ENCODE results near the gene SENP1.

Gene SENP1

GRCh38 chr12:48063530-48063929 lies 42.3 kb downstream of the SENP1 start:
- no peak for DNase-seq

GRCh38 chr12:48061938-48062719 lies 43.8 kb downstream of the SENP1 start:
- DNase-seq, result no peak

DNA sequence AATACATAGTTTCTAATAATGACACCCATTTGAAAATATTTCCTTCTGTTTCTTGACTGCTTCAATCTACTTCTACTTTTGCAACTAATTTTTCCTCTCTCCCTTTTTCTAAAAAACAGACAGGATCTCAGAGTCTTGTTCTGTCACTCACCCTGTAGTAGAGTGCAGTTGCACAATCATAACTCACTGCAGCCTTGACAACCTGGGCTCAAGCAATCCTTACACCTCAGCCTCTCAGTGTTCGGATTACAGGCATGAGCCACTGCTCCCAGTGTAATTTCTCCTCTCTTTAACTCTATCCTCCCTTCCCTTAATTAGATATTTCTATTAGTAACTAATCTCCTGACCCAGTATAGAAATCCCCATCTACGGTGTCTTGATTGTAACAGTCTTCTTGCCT lies 45.4 kb downstream of the SENP1 start:
- DNase-seq, result no peak

DNA sequence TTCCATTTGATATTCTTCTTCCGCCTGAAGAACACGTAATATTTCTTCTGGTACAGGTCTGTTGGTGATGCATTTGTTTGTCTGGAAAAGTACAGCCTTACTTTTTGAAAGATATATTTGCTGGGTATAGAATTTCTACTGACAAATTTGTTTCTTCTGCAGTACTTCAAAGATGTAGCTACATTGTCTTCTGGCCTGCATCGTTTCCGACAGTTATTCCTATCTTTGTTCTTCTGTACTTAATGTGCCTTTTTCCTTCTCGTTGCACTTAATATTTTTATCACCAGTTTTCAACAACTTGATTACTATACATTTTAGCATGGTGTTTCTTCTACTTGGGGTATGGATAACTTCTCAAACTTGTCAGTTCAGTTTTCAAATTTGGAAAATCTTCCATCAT lies 47.1 kb downstream of the SENP1 start:
- DNase-seq, result no peak

- peak; percentile 21 for DNase-seq
These were observed 50.7 kb downstream of the SENP1 start for GRCh38 chr12:48054955-48055821.

GRCh38 chr12:48053883-48054282 lies 52.0 kb downstream of the SENP1 start:
- DNase-seq, result no peak

- no peak for DNase-seq
These were observed 52.8 kb downstream of the SENP1 start for GRCh38 chr12:48053122-48053521.

DNA sequence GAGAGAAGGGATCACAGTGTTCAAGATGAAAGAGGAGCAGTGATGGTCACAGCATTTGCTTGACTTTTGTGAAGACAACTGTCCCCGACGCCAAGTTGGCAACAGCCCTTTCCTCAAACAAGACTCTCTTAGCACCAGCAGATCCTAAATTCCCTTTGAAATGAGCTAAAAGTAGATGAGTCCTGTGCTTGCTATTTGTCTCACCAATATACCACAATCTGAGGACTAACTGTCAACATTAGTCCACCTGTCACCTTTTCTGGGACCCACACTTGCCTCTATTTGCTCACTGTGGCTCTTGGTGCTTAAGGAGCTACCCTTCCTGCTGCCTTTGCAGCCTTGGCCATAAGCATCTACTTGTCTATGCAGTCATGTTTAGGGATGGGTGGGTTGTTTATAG lies 54.2 kb downstream of the SENP1 start:
- no peak for DNase-seq

GRCh38 chr12:48050174-48050573 lies 55.7 kb downstream of the SENP1 start:
- no peak for DNase-seq

DNA sequence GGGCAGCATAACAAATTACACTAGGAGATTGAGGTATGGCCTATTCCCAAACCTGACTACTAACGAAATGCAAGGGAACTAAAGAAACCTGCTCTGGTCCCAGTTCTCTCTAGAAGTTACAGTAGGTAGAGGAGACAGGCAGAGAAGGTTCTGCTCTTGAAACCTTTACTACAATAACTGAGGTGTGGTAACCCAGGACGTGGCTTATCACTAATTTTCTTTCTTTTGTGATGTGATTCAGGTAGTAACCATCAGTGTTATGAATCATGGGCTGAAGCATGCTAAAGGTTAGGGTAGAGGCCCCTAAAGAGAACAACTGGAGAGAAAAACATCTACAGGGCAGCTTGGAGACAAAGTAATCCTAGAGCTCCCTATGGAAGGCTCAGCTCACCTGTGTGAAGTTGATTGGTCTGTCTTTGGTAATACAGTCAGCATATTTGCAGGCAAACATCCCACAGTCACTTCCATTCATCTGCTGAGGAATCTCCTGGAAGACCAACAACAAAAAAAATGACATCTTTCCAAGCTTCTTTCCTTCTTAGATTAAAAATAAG lies 59.8 kb downstream of the SENP1 start:
- DNase-seq, result no peak

DNA sequence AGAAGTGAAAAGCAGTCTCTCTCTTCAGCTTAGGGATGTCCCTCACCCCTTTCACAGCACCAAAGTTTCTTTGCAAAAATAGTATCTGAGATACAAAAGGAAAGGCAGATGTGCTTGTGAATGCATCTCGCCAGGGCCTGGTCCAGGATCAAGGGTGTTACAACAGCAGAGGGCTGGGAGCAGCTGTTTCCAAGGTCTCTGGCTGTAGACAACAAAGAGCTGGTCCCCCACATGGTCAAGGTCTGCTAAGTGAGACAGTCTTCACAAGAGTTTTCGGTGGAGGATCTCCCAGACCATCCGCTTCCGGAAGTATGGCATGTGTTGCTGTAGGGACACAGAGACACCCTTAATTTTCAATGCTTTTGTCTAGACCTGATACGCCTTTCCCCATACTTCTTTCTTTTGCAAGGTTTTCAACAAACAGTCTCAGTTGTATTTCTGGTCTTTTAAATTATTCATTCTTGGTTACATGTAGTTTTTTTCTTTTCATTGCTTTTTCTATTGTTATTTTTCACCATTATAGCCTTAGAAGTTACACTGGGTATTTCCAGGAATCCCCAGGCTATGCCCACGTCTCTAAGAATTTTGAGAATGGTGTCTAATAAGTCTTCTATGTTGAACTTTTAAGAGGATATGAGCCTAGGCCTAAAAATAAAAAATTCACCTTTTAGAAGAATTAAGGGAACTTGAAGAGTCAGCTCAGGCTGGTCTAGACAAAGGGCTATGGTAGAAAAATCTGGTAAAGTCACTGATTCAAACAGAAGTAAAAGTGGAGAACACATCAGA lies 60.6 kb downstream of the SENP1 start:
- no peak for DNase-seq

GRCh38 chr12:48044396-48044795 lies 61.5 kb downstream of the SENP1 start:
- no peak for DNase-seq

DNA sequence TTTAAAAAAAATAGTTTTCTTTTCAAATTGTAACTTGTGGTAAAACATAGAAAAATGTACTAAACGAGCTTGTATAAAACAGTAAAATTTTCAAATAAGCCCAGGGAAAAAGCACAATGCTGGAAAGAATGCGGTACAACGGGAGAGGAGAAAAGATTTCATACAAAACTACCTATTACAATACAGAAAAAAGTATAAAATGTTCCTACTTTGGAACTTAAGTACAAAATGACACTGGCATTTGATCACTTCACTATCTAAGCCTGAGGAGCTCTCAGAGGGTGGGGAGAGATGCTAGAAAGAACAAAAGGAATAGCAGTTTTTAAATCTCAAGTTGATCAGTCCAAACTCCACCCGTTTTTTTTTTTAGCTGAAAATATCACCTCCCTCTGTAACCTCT lies 62.1 kb downstream of the SENP1 start:
- DNase-seq, result no peak

GRCh38 chr12:48041591-48042423 lies 64.1 kb downstream of the SENP1 start:
- DNase-seq, result no peak

GRCh38 chr12:48040354-48040753 lies 65.5 kb downstream of the SENP1 start:
- no peak for DNase-seq

GRCh38 chr12:48039151-48039550 lies 66.7 kb downstream of the SENP1 start:
- DNase-seq, result no peak

DNA sequence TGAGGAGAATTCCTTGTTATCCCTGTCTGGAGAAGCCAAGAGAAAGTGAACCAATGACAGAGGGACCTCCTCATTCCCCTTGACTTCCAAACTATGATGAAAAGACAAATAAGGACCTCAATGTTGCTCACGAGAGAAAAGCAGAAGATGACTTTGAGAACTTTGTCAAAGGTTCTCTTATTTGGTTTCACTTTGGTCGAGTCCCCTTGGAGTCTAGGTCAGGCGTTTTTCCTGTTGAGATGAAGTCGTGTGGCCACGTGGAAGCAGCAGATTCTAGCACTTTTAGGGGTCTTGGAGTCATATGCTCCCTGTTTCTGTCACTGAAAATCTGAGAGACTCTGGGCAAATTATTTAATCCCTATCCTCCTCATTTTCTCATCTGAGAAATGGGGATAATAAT lies 67.8 kb downstream of the SENP1 start:
- no peak for DNase-seq

- no peak for DNase-seq
These were observed 68.5 kb downstream of the SENP1 start for GRCh38 chr12:48037267-48037915.

DNA sequence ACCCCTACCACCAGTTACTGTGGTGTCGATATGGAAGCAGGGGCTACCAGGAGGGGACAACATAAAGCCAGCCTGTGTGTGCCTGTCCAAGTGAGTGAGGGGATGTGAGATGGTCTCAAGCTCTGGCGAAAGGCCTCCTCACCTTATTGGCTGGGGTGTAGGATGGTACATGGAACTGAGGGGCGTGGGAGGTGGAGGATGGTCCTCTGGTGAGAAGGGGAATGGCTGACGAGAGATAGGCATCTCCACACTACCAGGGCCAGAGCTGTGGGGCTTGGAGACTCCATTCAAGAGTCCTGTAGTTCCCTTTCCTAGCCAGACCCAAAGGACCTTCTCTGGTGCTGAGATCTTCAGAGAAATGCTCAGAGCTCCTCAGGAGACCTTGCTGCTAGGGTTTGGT lies 69.1 kb downstream of the SENP1 start:
- no peak for DNase-seq

DNA sequence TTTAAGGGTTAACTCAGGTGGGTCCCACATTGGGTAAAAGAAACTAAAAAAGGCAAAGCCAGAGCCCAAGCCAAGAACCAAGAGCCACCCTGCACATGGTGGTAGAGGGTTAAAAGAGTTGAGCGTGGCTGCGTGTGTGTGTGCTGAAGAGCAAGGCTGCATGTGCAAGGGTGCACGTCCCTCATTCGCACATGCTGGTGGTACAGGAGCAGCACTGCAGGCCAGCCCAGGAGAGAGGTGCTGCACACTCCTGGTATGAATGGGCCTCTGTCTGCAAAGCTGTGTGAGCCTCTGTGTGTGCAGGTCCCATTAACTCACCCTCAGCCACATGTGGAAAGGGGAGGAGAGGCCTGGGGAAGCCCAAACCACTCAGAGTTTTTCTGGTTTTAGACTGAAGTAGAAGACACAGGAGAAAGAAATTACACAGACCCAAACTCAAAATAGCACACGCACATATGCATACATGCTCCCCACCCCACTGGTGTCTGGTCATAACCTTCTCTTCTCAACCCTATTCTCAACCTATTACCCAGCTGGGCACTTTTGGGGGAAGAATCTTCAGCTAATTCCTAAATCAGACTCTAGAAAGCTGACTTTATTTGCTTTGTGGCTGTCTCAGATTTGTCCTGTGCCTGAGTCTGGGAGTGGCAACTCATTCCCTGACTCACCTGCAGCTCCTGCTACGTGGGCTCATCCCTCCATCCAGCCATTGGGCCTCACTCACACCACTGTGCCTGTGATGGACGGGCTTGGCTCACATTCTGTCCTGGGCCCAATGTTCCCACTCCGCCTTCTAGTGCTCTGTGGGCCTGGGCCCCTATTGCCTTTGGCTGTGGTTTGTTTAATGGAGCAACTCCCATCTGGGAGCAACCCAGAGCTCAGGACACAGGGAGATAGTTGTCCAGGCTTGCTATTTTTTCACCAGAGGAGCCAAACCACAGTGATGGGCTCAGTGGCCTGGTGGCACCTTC lies 70.8 kb downstream of the SENP1 start:
- no peak for DNase-seq

Measured in stimulated activated CD4-positive, alpha-beta T cell treated with anti-CD3 and anti-CD28 coated beads, Interleukin-15, amount 100 ng/mL, for 24 hours (primary cell).